Keratinocyte (primary cell): Measurements from ENCODE around the gene BBIP1. TPM values are rescaled to one million over a fixed set of nuclear protein-coding genes. Genes with fewer than 3 reads are reported as not detected.

Source experiments
- DNase-seq: peaks from one replicate; pipeline ENCODE4 v3.0.0-alpha.2; 2011; ENCODE audit warnings: low read depth, missing footprints, low spot score
- FAIRE-seq: peaks from 2 replicates; lab custom pipeline; 2011; peaks lifted over from hg19 to GRCh38; lab: Jason Lieb, UNC
- H2AFZ ChIP-seq: 2 replicates; pipeline ENCODE4 v1.6.0; 2012; ENCODE audit warnings: low read length, control low read depth, inconsistent platforms; ENCODE audit not compliant: control insufficient read depth
- H3K27ac ChIP-seq: 2 replicates; pipeline ENCODE4 v1.5.1; 2011; ENCODE audit warnings: low read length; ENCODE audit not compliant: control insufficient read depth, insufficient read depth
- H3K27me3 ChIP-seq: 3 replicates; pipeline ENCODE4 v1.6.0; 2011; ENCODE audit warnings: low read length; ENCODE audit not compliant: control insufficient read depth, insufficient read depth; ENCODE audit errors: extremely low read depth
- H3K36me3 ChIP-seq, 2 experiments: 2 replicates in 1 of 2; 3 replicates in 1 of 2; pipeline ENCODE4 v1.5.1; 2011; ENCODE audit warnings: low read length in 2 of 2, mild to moderate bottlenecking in 1 of 2; ENCODE audit not compliant: control insufficient read depth in 2 of 2, insufficient read depth in 2 of 2; ENCODE audit errors: extremely low read depth in 1 of 2
- H3K4me1 ChIP-seq: 3 replicates; pipeline ENCODE4 v1.5.1; 2011; ENCODE audit warnings: low read length; ENCODE audit not compliant: control insufficient read depth, insufficient read depth; ENCODE audit errors: extremely low read depth
- H3K4me2 ChIP-seq: 3 replicates; pipeline ENCODE4 v1.6.0; 2011; ENCODE audit warnings: low read depth, low read length; ENCODE audit not compliant: control insufficient read depth, insufficient read depth; ENCODE audit errors: extremely low read depth
- H3K4me3 ChIP-seq, 3 experiments: fragments of 200-600 bp in 1 of 3; sonication (generic) in 1 of 3; 2 replicates in 2 of 3; 3 replicates in 1 of 3; pipeline ENCODE4 v1.5.1; 2011 to 2016; ENCODE audit warnings: low read length in 3 of 3, mild to moderate bottlenecking in 3 of 3, control low read depth in 2 of 3, inconsistent platforms in 1 of 3, low read depth in 1 of 3, mixed read lengths in 1 of 3, mixed run types in 1 of 3, moderate library complexity in 1 of 3; ENCODE audit not compliant: control insufficient read depth in 2 of 3, insufficient read depth in 2 of 3; ENCODE audit errors: extremely low read depth in 1 of 3
- H3K79me2 ChIP-seq: 2 replicates; pipeline ENCODE4 v1.6.0; 2012; ENCODE audit warnings: low read length; ENCODE audit not compliant: control insufficient read depth, insufficient read depth
- H3K9ac ChIP-seq: 3 replicates; pipeline ENCODE4 v1.6.0; 2011; ENCODE audit warnings: low read length; ENCODE audit not compliant: control insufficient read depth, insufficient read depth; ENCODE audit errors: extremely low read depth
- H3K9me1 ChIP-seq: 3 replicates; pipeline ENCODE4 v1.6.0; 2011; ENCODE audit warnings: low read length; ENCODE audit not compliant: control insufficient read depth, insufficient read depth; ENCODE audit errors: extremely low read depth
- H3K9me3 ChIP-seq: 2 replicates; pipeline ENCODE4 v1.5.1; 2012; ENCODE audit warnings: low read depth, low read length; ENCODE audit not compliant: control insufficient read depth
- H4K20me1 ChIP-seq: 3 replicates; pipeline ENCODE4 v1.6.0; 2011; ENCODE audit warnings: low read length; ENCODE audit not compliant: control insufficient read depth, insufficient read depth; ENCODE audit errors: extremely low read depth
- CTCF ChIP-seq, 3 experiments: IDR thresholded peaks in 1 of 3; conservative IDR thresholded peaks in 1 of 3; optimal IDR thresholded peaks in 1 of 3; 2 replicates in 2 of 3; 3 replicates in 1 of 3; pipeline versions ENCODE3 to v1.5.1; 2011; ENCODE audit warnings: low read length in 3 of 3, mild to moderate bottlenecking in 3 of 3, moderate library complexity in 2 of 3, control low read depth in 1 of 3, inconsistent platforms in 1 of 3; ENCODE audit not compliant: insufficient read depth in 2 of 3; ENCODE audit errors: extremely low read depth in 1 of 3
- EZH2 ChIP-seq: IDR thresholded peaks from one replicate; pipeline ENCODE4 v1.6.1; 2012; ENCODE audit warnings: inconsistent platforms, mild to moderate bottlenecking, low read length, moderate library complexity
- dilution Hi-C: fragments of 300-500 bp; cut with MboI; formaldehyde crosslinking; loops from one replicate; pipeline ENCODE4 v1.7.0; 2020; ENCODE audit warnings: low sequenced_read_pairs; ENCODE audit not compliant: extremely low pct_ligation_motif_present
- polyA plus RNA-seq, 5 experiments: library from polyadenylated mRNA; depleted of rRNA in 3 of 5; stranded (reverse) in 3 of 5; stranded (forward) in 1 of 5; unstranded in 1 of 5; fragments of >200 nt; gene quantifications; 1 replicate in 1 of 5; 2 replicates in 3 of 5; 3 replicates in 1 of 5; pipeline versions ENCODE4 v1.2.1 to v1.2.3, GENCODE V29; 2011 to 2012; ENCODE audit warnings: missing spikeins in 2 of 5, low read depth in 1 of 5, low replicate concordance in 1 of 5

Gene BBIP1
- polyA plus RNA-seq, 1 donor (not counting 4 experiments of a cell fraction or from before 2014, with no cell fraction given): 30.4 TPM

- Histone ChIP-seq H2AFZ (peak overlapping the region; percentile 59), H3K79me2 (peaks cover 17% of the 10 kb centered on the region), H4K20me1 (no peaks in the 10 kb centered on the region), H3K9ac (peak overlapping the region; percentile 89), H3K4me1 (peaks cover 11% of the 10 kb centered on the region), H3K27me3 (no peaks in the 10 kb centered on the region), H3K36me3 (peaks cover 2 to 3% of the 10 kb centered on the region in 2 experiments), H3K4me2 (peak overlapping the region; percentile 94), H3K9me3 (no peaks in the 10 kb centered on the region), H3K4me3 (peak overlapping the region; percentile 87 to 91 (median 90)), H3K27ac (peak overlapping the region; percentile 93), H3K9me1 (no peaks in the 10 kb centered on the region)
- no peak for DNase-seq
- TF ChIP-seq CTCF (optimal IDR thresholded peaks at IDR 0.05 in 1 of 3, IDR thresholded peaks at IDR 0.05 in 1 of 3, conservative IDR thresholded peaks at IDR 0.05 in 1 of 3; ENCODE audit: extremely low read depth in 1 of 3, insufficient read depth in 2 of 3, low read length in 3 of 3): no peak
- TF ChIP-seq EZH2: no peak
- FAIRE-seq: no peak
- dilution Hi-C loops: no loop called here
Measured at GRCh38 chr10:110872984-110873923, 45.7 kb downstream of the BBIP1 start.

DNA sequence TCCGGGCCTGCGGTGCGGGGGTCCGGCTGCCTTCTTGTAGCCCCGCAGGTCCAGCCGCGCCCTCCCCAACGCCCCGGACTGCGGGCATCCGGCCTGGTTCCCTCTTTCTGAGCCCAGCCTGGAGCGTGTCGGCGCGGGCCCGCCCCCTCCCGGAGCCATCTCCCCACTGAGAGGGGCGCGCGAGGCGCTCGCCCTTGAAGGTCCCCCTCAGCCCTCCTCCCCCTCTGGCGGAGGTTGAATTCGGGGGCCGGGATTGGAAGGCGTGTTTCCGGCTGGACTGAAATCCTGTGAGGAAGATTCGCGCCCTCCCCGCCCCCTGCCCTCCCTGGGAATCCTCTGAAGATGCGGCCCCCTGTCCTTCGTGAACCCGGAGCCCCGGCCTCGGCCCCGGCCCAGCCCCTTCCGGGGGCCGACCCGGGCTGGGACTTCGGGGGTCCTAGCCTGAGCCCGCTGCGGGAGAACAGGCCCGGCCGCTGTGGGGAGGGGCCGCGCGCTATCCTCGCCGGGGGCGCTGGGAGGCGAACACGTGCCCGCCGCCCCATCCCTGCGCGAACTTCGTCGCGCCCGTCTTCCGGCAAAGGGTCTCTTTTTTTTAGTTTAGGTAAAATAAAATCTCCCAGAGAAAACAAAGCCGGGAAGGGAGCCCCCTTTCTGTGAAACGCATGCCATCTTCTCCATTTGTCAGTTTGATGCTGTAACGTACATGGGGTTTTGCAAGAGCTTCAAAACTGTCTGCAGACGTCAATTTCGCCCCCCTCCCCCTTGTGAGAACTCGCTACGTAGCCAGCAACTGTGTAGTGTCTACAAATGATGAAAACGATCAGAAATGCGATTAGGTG is 46.6 kb downstream of the BBIP1 start:
- Histone ChIP-seq H3K4me2 (peak overlapping the region; percentile 94), H3K27ac (peak overlapping the region; percentile 93), H3K79me2 (peaks cover 17% of the 10 kb centered on the region), H3K36me3 (peaks cover 0 to 3% of the 10 kb centered on the region in 2 experiments), H2AFZ (peak overlapping the region; percentile 59), H3K9ac (peak overlapping the region; percentile 89), H3K4me3 (peak overlapping the region; percentile 87 to 91 (median 90)), H3K4me1 (peaks cover 11% of the 10 kb centered on the region), H3K27me3 (no peaks in the 10 kb centered on the region), H3K9me1 (no peaks in the 10 kb centered on the region), H4K20me1 (no peaks in the 10 kb centered on the region), H3K9me3 (no peaks in the 10 kb centered on the region)
- DNase-seq (no peak), FAIRE-seq (no peak)
- TF ChIP-seq CTCF (optimal IDR thresholded peaks at IDR 0.05 in 1 of 3, IDR thresholded peaks at IDR 0.05 in 1 of 3, conservative IDR thresholded peaks at IDR 0.05 in 1 of 3; ENCODE audit: extremely low read depth in 1 of 3, insufficient read depth in 2 of 3, low read length in 3 of 3) (peak in 1 of 3 experiments; percentile 4), EZH2 (no peak)
- dilution Hi-C loops: no loop called here
